HG02623 (cell line): ENCODE data around the gene C18orf54.
"Not testable (repeated sequence)": the region's sequence is repeated elsewhere in the genome, so short reads cannot be mapped to it uniquely, and the experiment has no call there.

Experiments
- ATAC-seq: cut with Tn5 transposase; IDR thresholded peaks from one replicate; pipeline ENCODE4 v1.9.1; 2021; ENCODE audit warnings: moderate library complexity; ENCODE audit not compliant: unreplicated experiment

Gene C18orf54

GRCh38 chr18:54386800-54387495 is 29.2 kb downstream of the C18orf54 start:
- not testable (repeated sequence) for ATAC-seq

GRCh38 chr18:54387631-54388030 is 29.9 kb downstream of the C18orf54 start:
- no peak for ATAC-seq

- ATAC-seq, result peak; percentile 88
Observed at GRCh38 chr18:54388203-54389142, 30.8 kb downstream of the C18orf54 start.

DNA sequence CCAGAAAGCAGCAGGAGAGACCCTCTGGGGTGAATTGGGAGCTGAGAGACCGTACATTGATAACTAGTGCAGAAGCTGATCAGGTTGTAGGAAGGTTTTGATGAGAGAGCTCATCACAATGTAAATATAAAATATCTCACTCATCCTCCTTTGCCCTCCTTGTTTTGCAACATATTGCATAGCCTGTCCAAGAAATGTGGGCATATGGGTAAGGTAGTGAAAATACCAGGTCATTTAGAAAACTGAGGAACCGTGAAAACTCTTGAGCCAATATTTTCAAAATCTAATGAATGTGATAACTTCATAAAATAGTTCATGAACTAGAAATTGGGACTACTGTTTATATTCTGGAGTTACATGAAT is 31.4 kb downstream of the C18orf54 start:
- ATAC-seq, result no peak

- no peak for ATAC-seq
Observed at GRCh38 chr18:54390838-54391237, 33.1 kb downstream of the C18orf54 start.

- no peak for ATAC-seq
Observed at GRCh38 chr18:54392543-54393023, 34.9 kb downstream of the C18orf54 start.

DNA sequence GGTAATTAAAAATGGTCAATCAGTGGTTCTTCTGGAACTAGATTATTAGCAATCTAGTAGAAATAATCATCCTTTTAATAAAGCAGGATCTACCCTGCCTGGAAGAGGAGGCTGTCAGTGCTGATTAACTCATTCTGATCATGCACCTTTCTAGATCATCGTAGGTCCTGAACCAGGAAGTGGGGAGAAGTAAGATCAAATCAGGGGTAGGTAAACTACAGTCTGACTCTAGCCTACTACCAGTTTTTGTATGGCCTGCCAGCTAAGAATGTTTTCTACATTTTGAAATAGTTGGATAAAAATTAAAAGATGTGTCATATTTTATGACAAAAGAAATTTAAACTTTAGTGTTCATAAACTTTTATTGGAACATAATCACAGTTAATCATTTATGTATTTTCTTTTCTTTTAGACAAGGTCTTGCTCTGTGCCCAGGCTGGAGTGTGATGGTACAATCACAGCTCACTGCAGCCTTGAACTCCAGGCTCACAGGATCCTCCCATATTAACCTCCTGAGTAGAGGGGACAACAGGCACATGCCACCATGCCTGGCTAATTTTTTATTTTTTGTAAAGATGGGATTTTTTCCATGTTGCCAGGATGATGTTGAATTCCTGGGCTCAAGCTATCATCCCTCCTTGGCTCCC is 36.1 kb downstream of the C18orf54 start:
- no peak for ATAC-seq

- ATAC-seq, result no peak
Observed at GRCh38 chr18:54396760-54397159, 39.1 kb downstream of the C18orf54 start.

GRCh38 chr18:54405290-54405689 is 47.6 kb downstream of the C18orf54 start:
- ATAC-seq, result no peak

DNA sequence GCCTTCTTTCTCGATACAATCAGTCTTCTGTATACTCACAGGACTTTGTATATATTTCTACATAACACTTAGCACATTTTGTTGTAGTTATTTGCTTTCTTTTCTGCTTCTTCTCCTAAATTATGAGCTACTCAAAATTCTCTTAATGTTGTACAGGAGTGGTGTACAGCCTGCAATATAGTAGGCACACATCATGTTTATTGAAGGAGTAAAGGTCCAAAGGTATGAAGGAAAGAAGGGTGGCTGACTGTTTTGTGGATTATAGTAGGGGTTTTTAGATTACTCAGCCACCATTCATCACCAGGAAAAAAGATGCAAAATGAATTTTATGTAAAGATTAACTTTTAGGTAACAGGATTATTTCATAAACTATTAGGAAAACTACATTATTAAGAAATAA is 54.1 kb downstream of the C18orf54 start:
- ATAC-seq, result no peak

- no peak for ATAC-seq
Observed at GRCh38 chr18:54415086-54415485, 57.4 kb downstream of the C18orf54 start.

DNA sequence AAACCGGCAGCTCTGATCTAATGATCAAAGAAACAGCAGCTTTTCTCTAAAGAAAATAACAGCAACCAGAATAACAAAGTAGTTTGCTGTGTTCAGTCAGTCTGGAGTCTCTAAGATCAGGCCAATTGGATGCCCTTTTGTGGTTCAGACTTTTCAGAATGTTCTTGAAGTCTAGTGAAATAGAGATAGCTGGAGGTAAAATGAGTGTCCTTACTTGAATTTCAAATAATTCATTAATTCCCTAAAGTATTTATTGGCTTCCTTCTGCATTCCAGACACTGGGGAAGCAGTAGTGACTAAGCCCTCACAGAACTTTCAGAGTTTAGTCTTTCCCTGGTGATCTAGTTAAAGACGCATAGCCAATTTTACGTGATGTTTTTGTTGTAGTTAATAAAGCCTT is 58.7 kb downstream of the C18orf54 start:
- no peak for ATAC-seq

- ATAC-seq, result no peak
Observed at GRCh38 chr18:54423831-54424230, 66.1 kb downstream of the C18orf54 start.

GRCh38 chr18:54426085-54426665 is 68.5 kb downstream of the C18orf54 start:
- no peak for ATAC-seq
